Measurements from ENCODE around the gene VTA1.

GRCh38 chr6:142118925-142119324 lies 28.1 kb upstream of the VTA1 start:
- TF ChIP-seq, protein P1, sequence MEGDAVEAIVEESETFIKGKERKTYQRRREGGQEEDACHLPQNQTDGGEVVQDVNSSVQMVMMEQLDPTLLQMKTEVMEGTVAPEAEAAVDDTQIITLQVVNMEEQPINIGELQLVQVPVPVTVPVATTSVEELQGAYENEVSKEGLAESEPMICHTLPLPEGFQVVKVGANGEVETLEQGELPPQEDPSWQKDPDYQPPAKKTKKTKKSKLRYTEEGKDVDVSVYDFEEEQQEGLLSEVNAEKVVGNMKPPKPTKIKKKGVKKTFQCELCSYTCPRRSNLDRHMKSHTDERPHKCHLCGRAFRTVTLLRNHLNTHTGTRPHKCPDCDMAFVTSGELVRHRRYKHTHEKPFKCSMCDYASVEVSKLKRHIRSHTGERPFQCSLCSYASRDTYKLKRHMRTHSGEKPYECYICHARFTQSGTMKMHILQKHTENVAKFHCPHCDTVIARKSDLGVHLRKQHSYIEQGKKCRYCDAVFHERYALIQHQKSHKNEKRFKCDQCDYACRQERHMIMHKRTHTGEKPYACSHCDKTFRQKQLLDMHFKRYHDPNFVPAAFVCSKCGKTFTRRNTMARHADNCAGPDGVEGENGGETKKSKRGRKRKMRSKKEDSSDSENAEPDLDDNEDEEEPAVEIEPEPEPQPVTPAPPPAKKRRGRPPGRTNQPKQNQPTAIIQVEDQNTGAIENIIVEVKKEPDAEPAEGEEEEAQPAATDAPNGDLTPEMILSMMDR (IDR thresholded peaks at IDR 0.05; ENCODE audit: poor library complexity, severe bottlenecking) = no peak
- no peak for TF ChIP-seq RAD21 (conservative IDR thresholded peaks at IDR 0.05)
- no peak for TF ChIP-seq TAF1 (IDR thresholded peaks at IDR 0.05; ENCODE audit: low read depth)
- TF ChIP-seq POLR2AphosphoS5 (IDR thresholded peaks at IDR 0.05) = no peak
- no peak for TF ChIP-seq MXI1 (conservative IDR thresholded peaks at IDR 0.05; ENCODE audit: poor library complexity, severe bottlenecking)
- no peak for TF ChIP-seq EZH2 (IDR thresholded peaks at IDR 0.05; ENCODE audit: borderline replicate concordance, insufficient read depth, low read length, poor library complexity, severe bottlenecking)
- TF ChIP-seq SMC3 (conservative IDR thresholded peaks at IDR 0.05; ENCODE audit: poor library complexity) = no peak
